HEK293 (cell line): Measurements from ENCODE around the gene FAM229A.

Source experiments
- CTCF ChIA-PET: fragments of 350-600 bp; formaldehyde crosslinking; extraction: SDS; loops from one replicate; lab custom pipeline; 2021; ENCODE audit warnings: antibody characterized with exemption; lab: Yijun Ruan, JAX
- POLR2A ChIA-PET: fragments of 300-600 bp; formaldehyde crosslinking; extraction: SDS; loops from one replicate; lab custom pipeline; 2020; ENCODE audit warnings: antibody characterized with exemption, inconsistent platforms; lab: Yijun Ruan, JAX
- H3K27ac ChIP-seq: fragments of 200-500 bp; sonication (Bioruptor generic); 2 replicates; pipeline ENCODE4 v1.5.1; 2014; ENCODE audit warnings: low read depth, low read length, control low read depth, inconsistent platforms; ENCODE audit errors: extremely low read depth
- H3K36me3 ChIP-seq, 2 experiments: fragments of 200-500 bp in 1 of 2; sonication (Bioruptor generic) in 1 of 2; 1 replicate in 1 of 2; 2 replicates in 1 of 2; pipeline ENCODE4 v1.5.1; 2014 to 2017; ENCODE audit warnings: inconsistent platforms in 2 of 2, low read length in 2 of 2; ENCODE audit not compliant: control insufficient read depth in 2 of 2, insufficient read depth in 1 of 2
- H3K4me1 ChIP-seq: fragments of 200-500 bp; sonication (Bioruptor generic); 2 replicates; pipeline ENCODE4 v1.5.1; 2014; ENCODE audit warnings: mild to moderate bottlenecking, low read length, inconsistent platforms; ENCODE audit not compliant: control insufficient read depth, insufficient read depth
- H3K4me3 ChIP-seq: 2 replicates; pipeline ENCODE4 v1.5.1; 2011; ENCODE audit warnings: low read depth, mild to moderate bottlenecking, control low read depth, low read length, moderate library complexity
- H3K9me3 ChIP-seq: fragments of 200-500 bp; sonication (Bioruptor generic); 2 replicates; pipeline ENCODE4 v1.5.1; 2014; ENCODE audit warnings: low read depth, low read length, inconsistent platforms; ENCODE audit not compliant: control insufficient read depth, insufficient read depth
- GFI1B ChIP-seq: fragments of 450-650 bp; formaldehyde crosslinking; IDR thresholded peaks from 2 replicates; pipeline ENCODE4 v1.5.1; 2016; ENCODE audit warnings: missing biosample characterization, missing genetic modification characterization
- KLF1 ChIP-seq: fragments of 450-650 bp; formaldehyde crosslinking; IDR thresholded peaks from 2 replicates; pipeline ENCODE4 v1.5.1; 2016; ENCODE audit warnings: missing biosample characterization, missing genetic modification characterization
- SP7 ChIP-seq: fragments of 450-650 bp; formaldehyde crosslinking; IDR thresholded peaks from 2 replicates; pipeline ENCODE4 v1.5.1; 2016; ENCODE audit warnings: missing biosample characterization, missing genetic modification characterization
- YY1 ChIP-seq: fragments of 450-650 bp; formaldehyde crosslinking; IDR thresholded peaks from 2 replicates; pipeline ENCODE4 v1.5.1; 2018; ENCODE audit warnings: missing biosample characterization, missing genetic modification characterization
- YY2 ChIP-seq: fragments of 450-650 bp; formaldehyde crosslinking; IDR thresholded peaks from 2 replicates; pipeline ENCODE4 v1.5.1; 2016; ENCODE audit warnings: missing biosample characterization, missing genetic modification characterization
- ZBTB8A ChIP-seq: fragments of 450-650 bp; formaldehyde crosslinking; IDR thresholded peaks from 2 replicates; pipeline ENCODE4 v1.5.1; 2016; ENCODE audit warnings: missing biosample characterization, missing genetic modification characterization
- ZNF114 ChIP-seq: fragments of 450-650 bp; formaldehyde crosslinking; IDR thresholded peaks from 2 replicates; pipeline ENCODE4 v1.5.0; 2017; ENCODE audit warnings: missing biosample characterization, missing genetic modification characterization
- ZNF223 ChIP-seq: fragments of 450-650 bp; formaldehyde crosslinking; IDR thresholded peaks from 2 replicates; pipeline ENCODE4 v1.5.1; 2016; ENCODE audit warnings: missing biosample characterization, missing genetic modification characterization
- ZNF341 ChIP-seq: fragments of 450-650 bp; formaldehyde crosslinking; IDR thresholded peaks from 2 replicates; pipeline ENCODE4; 2016; ENCODE audit warnings: low read depth, missing biosample characterization, missing genetic modification characterization
- ZNF350 ChIP-seq: fragments of 450-650 bp; formaldehyde crosslinking; IDR thresholded peaks from 2 replicates; pipeline ENCODE4 v1.5.0; 2017; ENCODE audit warnings: missing biosample characterization, mild to moderate bottlenecking, missing genetic modification characterization
- ZNF560 ChIP-seq: fragments of 450-650 bp; formaldehyde crosslinking; IDR thresholded peaks from 2 replicates; pipeline ENCODE4 v1.5.1; 2017; ENCODE audit warnings: missing biosample characterization, missing genetic modification characterization, borderline replicate concordance
- ZSCAN23 ChIP-seq: fragments of 450-650 bp; formaldehyde crosslinking; IDR thresholded peaks from 2 replicates; pipeline ENCODE4 v1.5.1; 2016; ENCODE audit warnings: missing biosample characterization, missing genetic modification characterization
- TF ChIP-seq, protein P1 (sequence below): fragments of 450-650 bp; formaldehyde crosslinking; IDR thresholded peaks from 2 replicates; pipeline ENCODE4; 2016; ENCODE audit warnings: missing biosample characterization, missing genetic modification characterization
- TF ChIP-seq, protein P2 (sequence below): fragments of 450-650 bp; formaldehyde crosslinking; IDR thresholded peaks from 2 replicates; pipeline ENCODE4 v1.5.1; 2016; ENCODE audit warnings: missing biosample characterization, missing genetic modification characterization
- TF ChIP-seq, protein P3 (sequence below): fragments of 450-650 bp; formaldehyde crosslinking; conservative IDR thresholded peaks from 2 replicates; pipeline ENCODE4 v1.5.1; 2016; ENCODE audit warnings: low read depth, missing biosample characterization, missing genetic modification characterization
- TF ChIP-seq, protein P4 (sequence below): fragments of 450-650 bp; formaldehyde crosslinking; optimal IDR thresholded peaks from 2 replicates; pipeline ENCODE3; 2016; ENCODE audit warnings: missing biosample characterization, mild to moderate bottlenecking, missing genetic modification characterization

Gene FAM229A, protein sequence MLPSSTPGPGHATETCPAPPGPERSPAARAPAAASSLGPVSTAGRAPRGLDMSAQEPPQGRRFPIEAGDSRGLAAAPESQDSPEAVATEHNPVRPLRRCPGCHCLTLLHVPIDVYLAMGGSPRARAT

DNA sequence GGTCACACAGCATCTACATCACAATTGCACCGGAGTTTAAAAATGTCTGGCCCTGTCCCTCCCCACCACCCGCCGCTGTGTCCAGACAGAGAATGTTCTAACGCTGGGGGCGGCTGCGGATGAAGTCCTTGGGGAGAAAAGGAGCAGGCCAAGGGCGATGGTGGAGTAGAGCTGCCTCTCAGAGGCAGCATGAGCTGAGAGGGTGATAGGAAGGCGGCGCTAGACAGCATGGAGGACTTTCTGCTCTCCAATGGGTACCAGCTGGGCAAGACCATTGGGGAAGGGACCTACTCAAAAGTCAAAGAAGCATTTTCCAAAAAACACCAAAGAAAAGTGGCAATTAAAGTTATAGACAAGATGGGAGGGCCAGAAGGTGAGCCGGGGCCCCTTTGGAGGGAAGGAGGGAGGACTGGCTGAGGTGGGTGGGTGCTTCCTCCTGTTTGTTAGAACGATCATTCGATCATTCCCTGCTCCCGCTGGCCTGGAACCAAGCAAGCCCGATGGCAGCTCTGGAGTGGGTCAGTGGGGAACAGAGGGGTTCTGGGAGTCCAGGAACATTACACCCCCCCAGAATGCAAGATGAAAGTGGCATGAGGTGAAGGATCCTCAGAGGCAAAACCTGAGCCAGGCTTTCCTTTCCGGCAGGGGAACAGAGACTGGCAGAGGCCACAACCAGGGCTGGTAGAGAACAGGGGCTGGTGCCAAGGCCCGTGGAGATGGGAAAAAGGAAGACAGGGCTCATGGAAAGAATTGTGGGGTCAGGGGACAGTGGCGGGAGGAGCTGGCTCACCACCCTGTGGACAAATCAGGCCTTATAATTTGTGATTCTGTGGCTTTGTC, at the start of gene FAM229A, which contains the start of gene TSSK3:
FAM229A (minus strand) TSS at position 12 of the 840 bp plus-strand sequence. CDS start 394 bp downstream, outside the sequence.
TSSK3 (plus strand) TSS at position 66 of the 840 bp plus-strand sequence; CDS start at position 229, 163 bp downstream.
- POLR2A ChIA-PET = interaction anchor here (0.6 to 2.0 kb wide), 2 partner anchors 8 to 26 kb away, joined by 5 to 6 read pairs; partner anchors contain the start of gene MARCKSL1
- Histone ChIP-seq H3K4me1 (no peaks in the 10 kb centered on the region), H3K9me3 (no peaks in the 10 kb centered on the region), H3K27ac (no peak within 1 kb of the TSS), H3K4me3 (no peak within 1 kb of the TSS), H3K36me3 (peaks cover 0 to 91% of the 10 kb centered on the region in 2 experiments; a peak in 2 of 3 replicates)
- CTCF ChIA-PET = no interaction called here
- TF ChIP-seq ZNF560 (tag by site-specific recombination) (no peak), ZNF114 (tag by site-specific recombination) (no peak), SP7 (tag by site-specific recombination) (no peak), GFI1B (tag by site-specific recombination) (no peak), KLF1 (tag by site-specific recombination) (no peak), ZNF341 (tag by site-specific recombination) (no peak), ZSCAN23 (tag by site-specific recombination) (no peak), YY2 (tag by site-specific recombination) (no peak), ZNF223 (no peak), YY1 (tag by site-specific recombination) (no peak), ZBTB8A (tag by site-specific recombination) (no peak), ZNF350 (tag by site-specific recombination) (no peak)
- TF ChIP-seq, protein P1, sequence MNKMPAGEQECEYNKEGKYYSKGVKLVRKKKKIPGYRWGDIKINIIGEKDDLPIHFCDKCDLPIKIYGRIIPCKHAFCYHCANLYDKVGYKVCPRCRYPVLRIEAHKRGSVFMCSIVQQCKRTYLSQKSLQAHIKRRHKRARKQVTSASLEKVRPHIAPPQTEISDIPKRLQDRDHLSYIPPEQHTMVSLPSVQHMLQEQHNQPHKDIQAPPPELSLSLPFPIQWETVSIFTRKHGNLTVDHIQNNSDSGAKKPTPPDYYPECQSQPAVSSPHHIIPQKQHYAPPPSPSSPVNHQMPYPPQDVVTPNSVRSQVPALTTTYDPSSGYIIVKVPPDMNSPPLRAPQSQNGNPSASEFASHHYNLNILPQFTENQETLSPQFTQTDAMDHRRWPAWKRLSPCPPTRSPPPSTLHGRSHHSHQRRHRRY (tag by site-specific recombination) = no peak
- TF ChIP-seq, protein P2, sequence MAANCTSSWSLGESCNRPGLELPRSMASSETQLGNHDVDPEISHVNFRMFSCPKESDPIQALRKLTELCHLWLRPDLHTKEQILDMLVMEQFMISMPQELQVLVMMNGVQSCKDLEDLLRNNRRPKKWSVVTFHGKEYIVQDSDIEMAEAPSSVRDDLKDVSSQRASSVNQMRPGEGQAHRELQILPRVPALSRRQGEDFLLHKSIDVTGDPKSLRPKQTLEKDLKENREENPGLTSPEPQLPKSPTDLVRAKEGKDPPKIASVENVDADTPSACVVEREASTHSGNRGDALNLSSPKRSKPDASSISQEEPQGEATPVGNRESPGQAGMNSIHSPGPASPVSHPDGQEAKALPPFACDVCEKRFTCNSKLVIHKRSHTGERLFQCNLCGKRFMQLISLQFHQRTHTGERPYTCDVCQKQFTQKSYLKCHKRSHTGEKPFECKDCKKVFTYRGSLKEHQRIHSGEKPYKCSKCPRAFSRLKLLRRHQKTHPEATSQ (tag by site-specific recombination) = no peak
- TF ChIP-seq, protein P3, sequence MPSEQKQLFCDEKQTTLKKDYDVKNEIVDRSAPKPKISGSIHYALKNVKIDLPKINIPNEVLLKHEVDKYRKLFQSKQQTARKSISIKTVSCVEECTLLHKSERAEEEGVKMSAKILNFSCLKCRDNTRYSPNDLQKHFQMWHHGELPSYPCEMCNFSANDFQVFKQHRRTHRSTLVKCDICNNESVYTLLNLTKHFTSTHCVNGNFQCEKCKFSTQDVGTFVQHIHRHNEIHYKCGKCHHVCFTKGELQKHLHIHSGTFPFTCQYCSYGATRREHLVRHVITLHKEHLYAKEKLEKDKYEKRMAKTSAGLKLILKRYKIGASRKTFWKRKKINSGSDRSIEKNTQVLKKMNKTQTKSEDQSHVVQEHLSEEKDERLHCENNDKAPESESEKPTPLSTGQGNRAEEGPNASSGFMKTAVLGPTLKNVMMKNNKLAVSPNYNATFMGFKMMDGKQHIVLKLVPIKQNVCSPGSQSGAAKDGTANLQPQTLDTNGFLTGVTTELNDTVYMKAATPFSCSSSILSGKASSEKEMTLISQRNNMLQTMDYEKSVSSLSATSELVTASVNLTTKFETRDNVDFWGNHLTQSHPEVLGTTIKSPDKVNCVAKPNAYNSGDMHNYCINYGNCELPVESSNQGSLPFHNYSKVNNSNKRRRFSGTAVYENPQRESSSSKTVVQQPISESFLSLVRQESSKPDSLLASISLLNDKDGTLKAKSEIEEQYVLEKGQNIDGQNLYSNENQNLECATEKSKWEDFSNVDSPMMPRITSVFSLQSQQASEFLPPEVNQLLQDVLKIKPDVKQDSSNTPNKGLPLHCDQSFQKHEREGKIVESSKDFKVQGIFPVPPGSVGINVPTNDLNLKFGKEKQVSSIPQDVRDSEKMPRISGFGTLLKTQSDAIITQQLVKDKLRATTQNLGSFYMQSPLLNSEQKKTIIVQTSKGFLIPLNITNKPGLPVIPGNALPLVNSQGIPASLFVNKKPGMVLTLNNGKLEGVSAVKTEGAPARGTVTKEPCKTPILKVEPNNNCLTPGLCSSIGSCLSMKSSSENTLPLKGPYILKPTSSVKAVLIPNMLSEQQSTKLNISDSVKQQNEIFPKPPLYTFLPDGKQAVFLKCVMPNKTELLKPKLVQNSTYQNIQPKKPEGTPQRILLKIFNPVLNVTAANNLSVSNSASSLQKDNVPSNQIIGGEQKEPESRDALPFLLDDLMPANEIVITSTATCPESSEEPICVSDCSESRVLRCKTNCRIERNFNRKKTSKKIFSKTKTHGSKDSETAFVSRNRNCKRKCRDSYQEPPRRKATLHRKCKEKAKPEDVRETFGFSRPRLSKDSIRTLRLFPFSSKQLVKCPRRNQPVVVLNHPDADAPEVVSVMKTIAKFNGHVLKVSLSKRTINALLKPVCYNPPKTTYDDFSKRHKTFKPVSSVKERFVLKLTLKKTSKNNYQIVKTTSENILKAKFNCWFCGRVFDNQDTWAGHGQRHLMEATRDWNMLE = no peak
- TF ChIP-seq, protein P4, sequence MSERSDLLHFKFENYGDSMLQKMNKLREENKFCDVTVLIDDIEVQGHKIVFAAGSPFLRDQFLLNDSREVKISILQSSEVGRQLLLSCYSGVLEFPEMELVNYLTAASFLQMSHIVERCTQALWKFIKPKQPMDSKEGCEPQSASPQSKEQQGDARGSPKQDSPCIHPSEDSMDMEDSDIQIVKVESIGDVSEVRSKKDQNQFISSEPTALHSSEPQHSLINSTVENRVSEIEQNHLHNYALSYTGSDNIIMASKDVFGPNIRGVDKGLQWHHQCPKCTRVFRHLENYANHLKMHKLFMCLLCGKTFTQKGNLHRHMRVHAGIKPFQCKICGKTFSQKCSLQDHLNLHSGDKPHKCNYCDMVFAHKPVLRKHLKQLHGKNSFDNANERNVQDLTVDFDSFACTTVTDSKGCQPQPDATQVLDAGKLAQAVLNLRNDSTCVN (tag by site-specific recombination) = no peak
